Mucosa of rectum (tissue), 2 donors: ENCODE results near the gene LANCL2.
"Not testable (repeated sequence)": the region's sequence is repeated elsewhere in the genome, so short reads cannot be mapped to it uniquely, and the experiment has no call there.

Source experiments
- H3K27ac ChIP-seq, 2 donors: one replicate each; pipeline ENCODE4 v1.7.0; 2013; ENCODE audit warnings: inconsistent platforms in 2 of 2, low read depth in 2 of 2, low read length in 2 of 2
- H3K27me3 ChIP-seq, 2 donors: one replicate each; pipeline ENCODE4 v1.7.0; 2013; ENCODE audit warnings: low read length in 2 of 2; ENCODE audit not compliant: control insufficient read depth in 2 of 2, insufficient read depth in 2 of 2
- H3K36me3 ChIP-seq, 2 donors: one replicate each; pipeline ENCODE4 v1.7.0; 2013; ENCODE audit warnings: low read length in 2 of 2; ENCODE audit not compliant: control insufficient read depth in 2 of 2, insufficient read depth in 2 of 2
- H3K4me1 ChIP-seq, 2 donors: one replicate each; pipeline ENCODE4 v1.7.0; 2013; ENCODE audit warnings: low read length in 2 of 2, mild to moderate bottlenecking in 1 of 2; ENCODE audit not compliant: control insufficient read depth in 2 of 2, insufficient read depth in 2 of 2
- H3K4me3 ChIP-seq, 2 donors: one replicate each; pipeline ENCODE4 v1.7.0; 2013; ENCODE audit warnings: low read length in 2 of 2
- H3K9ac ChIP-seq, 2 donors: one replicate each; pipeline ENCODE4 v1.7.0; 2013; ENCODE audit warnings: low read length in 2 of 2, low read depth in 1 of 2, mild to moderate bottlenecking in 1 of 2
- H3K9me3 ChIP-seq, 2 donors: one replicate each; pipeline ENCODE4 v1.7.0; 2013; ENCODE audit warnings: low read length in 2 of 2; ENCODE audit not compliant: control insufficient read depth in 2 of 2
- donor health status: healthy.
- donor health status: Normal muscosa, but diverticular disease.

The LANCL2 gene

GRCh38 chr7:55402506-55402905 lies 37.4 kb downstream of the LANCL2 start:
- not testable (repeated sequence) for H3K4me3 ChIP-seq, H3K9me3 ChIP-seq, H3K4me1 ChIP-seq, H3K27me3 ChIP-seq, H3K27ac ChIP-seq, H3K9ac ChIP-seq
- H3K36me3 ChIP-seq = peaks cover 4 to 15% of the 10 kb centered on the region in 2 donors

GRCh38 chr7:55405856-55406541 lies 40.9 kb downstream of the LANCL2 start:
- Histone ChIP-seq H3K27me3 (no peaks in the 10 kb centered on the region), H3K36me3 (peaks cover 3 to 12% of the 10 kb centered on the region in 2 donors), H3K27ac (no peak overlapping the region), H3K4me3 (peak overlapping the region in 1 of 2 donors; percentile 5), H3K4me1 (peaks cover 5 to 6% of the 10 kb centered on the region in 2 donors), H3K9ac (no peak overlapping the region), H3K9me3 (no peaks in the 10 kb centered on the region)

GRCh38 chr7:55409482-55410225 lies 44.5 kb downstream of the LANCL2 start:
- H3K27me3 ChIP-seq = no peaks in the 10 kb centered on the region
- peak overlapping the region; percentile 37 to 39 for H3K4me3 ChIP-seq
- H3K9me3 ChIP-seq = no peaks in the 10 kb centered on the region
- peaks cover 5 to 6% of the 10 kb centered on the region in 2 donors for H3K4me1 ChIP-seq
- no peak overlapping the region for H3K9ac ChIP-seq
- peaks cover 0 to 7% of the 10 kb centered on the region in 2 donors for H3K36me3 ChIP-seq
- H3K27ac ChIP-seq = peak overlapping the region; percentile 19 to 57

GRCh38 chr7:55410667-55411239 lies 45.6 kb downstream of the LANCL2 start:
- Histone ChIP-seq H3K4me1 (peaks cover 5 to 6% of the 10 kb centered on the region in 2 donors), H3K27ac (no peak overlapping the region), H3K27me3 (no peaks in the 10 kb centered on the region), H3K4me3 (no peak overlapping the region), H3K36me3 (peaks cover 0 to 3% of the 10 kb centered on the region in 2 donors), H3K9ac (no peak overlapping the region), H3K9me3 (no peaks in the 10 kb centered on the region)

GRCh38 chr7:55411844-55412243 lies 46.7 kb downstream of the LANCL2 start:
- Histone ChIP-seq H3K4me3 (no peak overlapping the region), H3K27me3 (no peaks in the 10 kb centered on the region), H3K27ac (no peak overlapping the region), H3K9me3 (no peaks in the 10 kb centered on the region), H3K4me1 (peaks cover 5 to 6% of the 10 kb centered on the region in 2 donors), H3K9ac (no peak overlapping the region), H3K36me3 (peaks cover 0 to 3% of the 10 kb centered on the region in 2 donors)

GRCh38 chr7:55413442-55413841 lies 48.3 kb downstream of the LANCL2 start:
- Histone ChIP-seq H3K9ac (no peak overlapping the region), H3K27ac (no peak overlapping the region), H3K27me3 (no peaks in the 10 kb centered on the region), H3K4me1 (peaks cover 5 to 6% of the 10 kb centered on the region in 2 donors), H3K9me3 (no peaks in the 10 kb centered on the region), H3K36me3 (no peaks in the 10 kb centered on the region), H3K4me3 (no peak overlapping the region)

GRCh38 chr7:55415173-55415778 lies 50.1 kb downstream of the LANCL2 start:
- Histone ChIP-seq H3K36me3 (no peaks in the 10 kb centered on the region), H3K27me3 (no peaks in the 10 kb centered on the region), H3K4me3 (no peak overlapping the region), H3K9me3 (no peaks in the 10 kb centered on the region), H3K4me1 (no peaks in the 10 kb centered on the region), H3K27ac (no peak overlapping the region), H3K9ac (no peak overlapping the region)

GRCh38 chr7:55417456-55417855 lies 52.3 kb downstream of the LANCL2 start:
- H3K36me3 ChIP-seq, H3K4me1 ChIP-seq, H3K9me3 ChIP-seq, H3K27ac ChIP-seq, H3K4me3 ChIP-seq, H3K9ac ChIP-seq, H3K27me3 ChIP-seq: not testable (repeated sequence)

GRCh38 chr7:55420530-55420929 lies 55.4 kb downstream of the LANCL2 start:
- Histone ChIP-seq H3K36me3 (peaks cover under 1 to 6% of the 10 kb centered on the region in 2 donors), H3K27ac (no peak overlapping the region), H3K27me3 (no peaks in the 10 kb centered on the region), H3K4me1 (no peaks in the 10 kb centered on the region), H3K9ac (no peak overlapping the region), H3K4me3 (no peak overlapping the region), H3K9me3 (no peaks in the 10 kb centered on the region)

GRCh38 chr7:55423277-55423711 lies 58.2 kb downstream of the LANCL2 start:
- Histone ChIP-seq H3K27ac (no peak overlapping the region), H3K4me3 (no peak overlapping the region), H3K9ac (no peak overlapping the region), H3K27me3 (no peaks in the 10 kb centered on the region), H3K9me3 (no peaks in the 10 kb centered on the region), H3K4me1 (no peaks in the 10 kb centered on the region), H3K36me3 (peaks cover 6 to 13% of the 10 kb centered on the region in 2 donors)
